ENCODE measurements around the gene VEGFD. TPM values are rescaled to one million over a fixed set of nuclear protein-coding genes. Genes with fewer than 3 reads are reported as not detected.

The VEGFD gene
- total RNA-seq, 2 donors from 2014 or later: 0.27 to 0.42 TPM

- Histone ChIP-seq H3K27me3 (ENCODE audit: control insufficient read depth, insufficient read depth, low read length, poor library complexity, severe bottlenecking) (no peaks in the 10 kb centered on the region), H3K27ac (ENCODE audit: low read depth, low read length) (no peak overlapping the region), H3K9ac (ENCODE audit: extremely low read depth, low read length, poor library complexity, severe bottlenecking) (no peak overlapping the region), H3K36me3 (ENCODE audit: control insufficient read depth, insufficient read depth, low read length) (no peaks in the 10 kb centered on the region), H3K4me3 (ENCODE audit: low read length) (no peak overlapping the region), H3K4me1 (ENCODE audit: control insufficient read depth, insufficient read depth, low read length) (no peaks in the 10 kb centered on the region), H3K9me3 (ENCODE audit: control insufficient read depth, low read length) (no peaks in the 10 kb centered on the region)
- TF ChIP-seq, protein P1, sequence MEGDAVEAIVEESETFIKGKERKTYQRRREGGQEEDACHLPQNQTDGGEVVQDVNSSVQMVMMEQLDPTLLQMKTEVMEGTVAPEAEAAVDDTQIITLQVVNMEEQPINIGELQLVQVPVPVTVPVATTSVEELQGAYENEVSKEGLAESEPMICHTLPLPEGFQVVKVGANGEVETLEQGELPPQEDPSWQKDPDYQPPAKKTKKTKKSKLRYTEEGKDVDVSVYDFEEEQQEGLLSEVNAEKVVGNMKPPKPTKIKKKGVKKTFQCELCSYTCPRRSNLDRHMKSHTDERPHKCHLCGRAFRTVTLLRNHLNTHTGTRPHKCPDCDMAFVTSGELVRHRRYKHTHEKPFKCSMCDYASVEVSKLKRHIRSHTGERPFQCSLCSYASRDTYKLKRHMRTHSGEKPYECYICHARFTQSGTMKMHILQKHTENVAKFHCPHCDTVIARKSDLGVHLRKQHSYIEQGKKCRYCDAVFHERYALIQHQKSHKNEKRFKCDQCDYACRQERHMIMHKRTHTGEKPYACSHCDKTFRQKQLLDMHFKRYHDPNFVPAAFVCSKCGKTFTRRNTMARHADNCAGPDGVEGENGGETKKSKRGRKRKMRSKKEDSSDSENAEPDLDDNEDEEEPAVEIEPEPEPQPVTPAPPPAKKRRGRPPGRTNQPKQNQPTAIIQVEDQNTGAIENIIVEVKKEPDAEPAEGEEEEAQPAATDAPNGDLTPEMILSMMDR (conservative IDR thresholded peaks at IDR 0.05): no peak
- H3K27ac Mint-ChIP-seq: no peak overlapping the region
- DNase-seq: no peak
- peaks cover 9% of the 10 kb centered on the region for H3K4me1 Mint-ChIP-seq
- H3K9me3 Mint-ChIP-seq: no peaks in the 10 kb centered on the region
- 90% methylated on average over 2 of the region's 2 CpGs; no CpG with 5 or more reads in 1 of the 2 experiments for WGBS, 2 experiments (ENCODE audit: insufficient coverage in 1 of 2, insufficient read length in 1 of 2)
- H3K36me3 Mint-ChIP-seq (ENCODE audit: low read depth): peaks cover 2% of the 10 kb centered on the region
- no peak overlapping the region for H3K4me3 Mint-ChIP-seq
- no peaks in the 10 kb centered on the region for H3K27me3 Mint-ChIP-seq (ENCODE audit: insufficient read depth)
Measured at GRCh38 chrX:15401378-15401777, 17.2 kb upstream of the VEGFD start.

DNA sequence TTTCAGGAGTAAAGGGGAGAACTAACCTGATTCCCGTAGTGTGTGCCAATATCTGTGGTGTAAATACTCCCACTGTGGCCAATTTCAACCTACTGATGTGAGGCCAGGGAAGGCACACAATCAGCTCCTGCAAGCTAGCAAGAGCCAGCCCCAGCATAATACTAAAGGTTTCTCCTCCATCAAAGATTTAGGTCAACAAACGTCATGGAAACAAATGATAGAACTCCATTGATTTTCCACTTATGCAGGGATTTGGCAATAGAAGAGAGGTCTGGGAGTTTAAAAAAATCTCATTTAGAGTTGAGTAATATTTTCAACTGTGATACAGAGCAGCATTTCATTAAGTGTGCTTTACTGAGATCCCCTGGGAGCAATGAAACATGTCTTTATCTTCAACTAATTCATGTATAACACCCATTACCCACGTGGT, 15.8 kb upstream of the VEGFD start:
- peaks cover 7% of the 10 kb centered on the region for H3K4me1 Mint-ChIP-seq
- H3K9me3 Mint-ChIP-seq: no peaks in the 10 kb centered on the region
- H3K4me3 ChIP-seq (ENCODE audit: low read length): no peak overlapping the region
- TF ChIP-seq, protein P1 (conservative IDR thresholded peaks at IDR 0.05): no peak
- DNase-seq: no peak
- no peaks in the 10 kb centered on the region for H3K27me3 ChIP-seq (ENCODE audit: control insufficient read depth, insufficient read depth, low read length, poor library complexity, severe bottlenecking)
- no peaks in the 10 kb centered on the region for H3K9me3 ChIP-seq (ENCODE audit: control insufficient read depth, low read length)
- H3K27ac Mint-ChIP-seq: no peak overlapping the region
- H3K36me3 Mint-ChIP-seq (ENCODE audit: low read depth): peaks cover 2% of the 10 kb centered on the region
- no peak overlapping the region for H3K27ac ChIP-seq (ENCODE audit: low read depth, low read length)
- H3K9ac ChIP-seq (ENCODE audit: extremely low read depth, low read length, poor library complexity, severe bottlenecking): no peak overlapping the region
- H3K36me3 ChIP-seq (ENCODE audit: control insufficient read depth, insufficient read depth, low read length): no peaks in the 10 kb centered on the region
- H3K4me3 Mint-ChIP-seq: no peak overlapping the region
- no peaks in the 10 kb centered on the region for H3K27me3 Mint-ChIP-seq (ENCODE audit: insufficient read depth)
- no peaks in the 10 kb centered on the region for H3K4me1 ChIP-seq (ENCODE audit: control insufficient read depth, insufficient read depth, low read length)
- WGBS, 2 experiments (ENCODE audit: insufficient coverage in 1 of 2, insufficient read length in 1 of 2): 93% methylated on average over 3 of the region's 3 CpGs; no CpG with 5 or more reads in 1 of the 2 experiments

- Histone ChIP-seq H3K36me3 (ENCODE audit: control insufficient read depth, insufficient read depth, low read length) (no peaks in the 10 kb centered on the region), H3K9ac (ENCODE audit: extremely low read depth, low read length, poor library complexity, severe bottlenecking) (no peak overlapping the region), H3K4me3 (ENCODE audit: low read length) (no peak overlapping the region), H3K27ac (ENCODE audit: low read depth, low read length) (no peak overlapping the region), H3K27me3 (ENCODE audit: control insufficient read depth, insufficient read depth, low read length, poor library complexity, severe bottlenecking) (no peaks in the 10 kb centered on the region), H3K4me1 (ENCODE audit: control insufficient read depth, insufficient read depth, low read length) (no peaks in the 10 kb centered on the region), H3K9me3 (ENCODE audit: control insufficient read depth, low read length) (no peaks in the 10 kb centered on the region)
- Mint-ChIP-seq H3K36me3 (ENCODE audit: low read depth) (peaks cover 2% of the 10 kb centered on the region), H3K4me3 (no peak overlapping the region), H3K4me1 (peaks cover 4% of the 10 kb centered on the region), H3K9me3 (no peaks in the 10 kb centered on the region), H3K27me3 (ENCODE audit: insufficient read depth) (no peaks in the 10 kb centered on the region), H3K27ac (no peak overlapping the region)
- no peak for DNase-seq
- TF ChIP-seq, protein P1 (conservative IDR thresholded peaks at IDR 0.05): no peak
Measured at GRCh38 chrX:15398874-15399273, 14.7 kb upstream of the VEGFD start.
